A549 treated with DMSO at 1 μM for 4 hours (cell line): Measurements from ENCODE around the gene HERPUD2. TPM values are rescaled to one million over a fixed set of nuclear protein-coding genes. Genes with fewer than 3 reads are reported as not detected.

ENCODE experiments used
- total RNA-seq: library from RNA; stranded (reverse); fragments of 200-300 nt; extraction: Qiagen RNA extraction; gene quantifications from 5 replicates; pipeline ENCODE4 v1.2.3, GENCODE V29; 2022; ENCODE audit warnings: low read depth

HERPUD2 gene, protein sequence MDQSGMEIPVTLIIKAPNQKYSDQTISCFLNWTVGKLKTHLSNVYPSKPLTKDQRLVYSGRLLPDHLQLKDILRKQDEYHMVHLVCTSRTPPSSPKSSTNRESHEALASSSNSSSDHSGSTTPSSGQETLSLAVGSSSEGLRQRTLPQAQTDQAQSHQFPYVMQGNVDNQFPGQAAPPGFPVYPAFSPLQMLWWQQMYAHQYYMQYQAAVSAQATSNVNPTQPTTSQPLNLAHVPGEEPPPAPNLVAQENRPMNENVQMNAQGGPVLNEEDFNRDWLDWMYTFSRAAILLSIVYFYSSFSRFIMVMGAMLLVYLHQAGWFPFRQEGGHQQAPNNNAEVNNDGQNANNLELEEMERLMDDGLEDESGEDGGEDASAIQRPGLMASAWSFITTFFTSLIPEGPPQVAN
- total RNA-seq: 14.9 to 23.7 TPM (median 20.8 TPM) in 5 replicates

DNA sequence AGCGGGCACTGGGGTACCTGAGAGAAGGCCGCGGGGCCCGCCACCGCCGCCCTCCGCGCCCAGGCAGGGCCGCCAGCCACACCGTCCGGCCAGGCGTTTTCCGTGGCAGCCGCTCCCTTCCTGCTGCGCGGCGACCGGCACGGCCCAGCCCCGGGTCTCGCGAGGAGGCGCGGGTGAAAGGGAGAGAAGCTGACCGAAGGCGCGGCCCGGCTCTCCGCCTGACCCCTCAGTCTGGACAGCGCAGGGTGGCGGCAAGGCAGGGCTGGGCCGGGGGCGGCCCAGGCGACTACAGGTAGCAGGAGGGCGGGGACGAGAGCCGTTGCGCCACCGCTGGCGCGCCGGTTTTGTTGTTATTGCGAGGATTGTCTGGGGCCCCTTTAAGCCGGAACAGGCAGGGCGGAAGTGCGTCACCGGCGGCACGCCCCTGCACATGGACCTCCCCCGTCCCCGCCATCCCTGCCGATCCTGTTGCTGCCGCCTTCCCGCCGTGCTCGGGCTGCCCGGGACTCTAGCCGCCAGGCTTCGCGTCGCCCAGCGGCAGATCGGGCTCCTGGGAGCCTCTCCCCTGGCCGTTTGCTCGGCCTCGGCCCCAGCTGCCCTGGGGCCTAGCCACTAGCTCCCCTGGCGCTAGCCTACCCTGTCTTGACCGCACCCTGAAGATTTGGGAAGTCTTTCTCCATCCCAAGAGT is at the start of gene HERPUD2:
HERPUD2 (minus strand) TSS at position 352 of the 689 bp plus-strand sequence. CDS start 805 bp downstream, outside the sequence.

Other genes with a start within 250 kb of the HERPUD2 start
- gene SEPTIN7, start 105.9 kb upstream of the HERPUD2 start, total RNA-seq: 182 to 236 TPM (median 220 TPM) in 5 replicates